Measurements from ENCODE around the gene MIPOL1. TPM values are rescaled to one million over a fixed set of nuclear protein-coding genes. Genes with fewer than 3 reads are reported as not detected.

The MIPOL1 gene
- total RNA-seq, 1 donor, result 14.7 TPM

- H3K4me3 ChIP-seq (ENCODE audit: low read depth, low read length), result no peak overlapping the region
- no peak for TF ChIP-seq CTCF (IDR thresholded peaks at IDR 0.05; ENCODE audit: insufficient read depth, low read depth, low read length)
- DNase-seq (ENCODE audit: low read depth), result no peak
Measured at GRCh38 chr14:37329189-37330001, 131.7 kb downstream of the MIPOL1 start.

GRCh38 chr14:37330910-37331309 is 133.2 kb downstream of the MIPOL1 start:
- TF ChIP-seq CTCF (IDR thresholded peaks at IDR 0.05; ENCODE audit: insufficient read depth, low read depth, low read length), result no peak
- no peak overlapping the region for H3K4me3 ChIP-seq (ENCODE audit: low read depth, low read length)
- DNase-seq (ENCODE audit: low read depth), result no peak

- DNase-seq (ENCODE audit: low read depth), result no peak
- TF ChIP-seq CTCF (IDR thresholded peaks at IDR 0.05; ENCODE audit: insufficient read depth, low read depth, low read length), result no peak
- H3K4me3 ChIP-seq (ENCODE audit: low read depth, low read length), result no peak overlapping the region
Measured at GRCh38 chr14:37340353-37340752, 142.6 kb downstream of the MIPOL1 start.

GRCh38 chr14:37343307-37344094 is 145.8 kb downstream of the MIPOL1 start:
- DNase-seq (ENCODE audit: low read depth), result peak; percentile 59
- no peak overlapping the region for H3K4me3 ChIP-seq (ENCODE audit: low read depth, low read length)

GRCh38 chr14:37363661-37364060 is 165.9 kb downstream of the MIPOL1 start:
- DNase-seq (ENCODE audit: low read depth), result no peak
- H3K4me3 ChIP-seq (ENCODE audit: low read depth, low read length), result no peak overlapping the region
- TF ChIP-seq CTCF (IDR thresholded peaks at IDR 0.05; ENCODE audit: insufficient read depth, low read depth, low read length), result no peak

More at GRCh38 chr14:37343307-37344094, 145.8 kb downstream of the MIPOL1 start:
- TF ChIP-seq CTCF (IDR thresholded peaks at IDR 0.05; ENCODE audit: insufficient read depth, low read depth, low read length), result no peak

- no peak overlapping the region for H3K4me3 ChIP-seq (ENCODE audit: low read depth, low read length)
- TF ChIP-seq CTCF (IDR thresholded peaks at IDR 0.05; ENCODE audit: insufficient read depth, low read depth, low read length), result no peak
- DNase-seq (ENCODE audit: low read depth), result no peak
Measured at GRCh38 chr14:37369425-37369824, 171.7 kb downstream of the MIPOL1 start.

All from fibroblast of villous mesenchyme (primary cell).